Tibial nerve (tissue), 4 donors: ENCODE measurements around the gene CSAD.

Experiments used
- CTCF ChIP-seq, 5 experiments: fragments of 200-600 bp in 3 of 5; fragments of 450-650 bp in 2 of 5; sonication (generic) in 3 of 5; IDR thresholded peaks; one replicate each; pipeline ENCODE4 v1.5.1; 2016 to 2019; ENCODE audit warnings: antibody characterized with exemption in 5 of 5, mild to moderate bottlenecking in 3 of 5, moderate library complexity in 2 of 5
- EP300 ChIP-seq, 2 donors: sonication (generic); formaldehyde crosslinking; IDR thresholded peaks; one replicate each; pipeline ENCODE4 v1.6.1; 2017; ENCODE audit warnings: antibody characterized with exemption in 2 of 2, mild to moderate bottlenecking in 1 of 2
- POLR2A ChIP-seq, 2 donors: fragments of 450-650 bp; IDR thresholded peaks; one replicate each; pipeline ENCODE4 v1.6.1; 2017; ENCODE audit warnings: antibody characterized with exemption in 2 of 2, mild to moderate bottlenecking in 2 of 2, moderate library complexity in 2 of 2

GRCh38 chr12:53151039-53151438, 29.7 kb downstream of the CSAD start:
- TF ChIP-seq CTCF (IDR thresholded peaks at IDR 0.05) (no peak), POLR2A (IDR thresholded peaks at IDR 0.05) (no peak), EP300 (IDR thresholded peaks at IDR 0.05) (no peak)
